Suprapubic skin (tissue), 4 donors: ENCODE measurements around the gene NOL11.

Experiments
- CTCF ChIP-seq, 2 donors: fragments of 200-600 bp in 1 of 2; fragments of 450-650 bp in 1 of 2; sonication (generic) in 1 of 2; IDR thresholded peaks; one replicate each; pipeline ENCODE4 v1.5.1; 2016 to 2019; ENCODE audit warnings: antibody characterized with exemption in 2 of 2, mild to moderate bottlenecking in 1 of 2, moderate library complexity in 1 of 2
- EP300 ChIP-seq: sonication (generic); formaldehyde crosslinking; IDR thresholded peaks from one replicate; pipeline ENCODE4 v1.6.1; 2017; ENCODE audit warnings: antibody characterized with exemption
- POLR2A ChIP-seq, 2 donors: fragments of 450-650 bp; IDR thresholded peaks; one replicate each; pipeline ENCODE4 v1.6.1; 2017; ENCODE audit warnings: antibody characterized with exemption in 2 of 2, mild to moderate bottlenecking in 2 of 2, moderate library complexity in 2 of 2
- POLR2AphosphoS5 ChIP-seq, 3 donors: sonication (generic); formaldehyde crosslinking; IDR thresholded peaks; one replicate each; pipeline ENCODE4 v1.6.1; 2017; ENCODE audit warnings: antibody characterized with exemption in 3 of 3

GRCh38 chr17:67700037-67700724 is 17.6 kb upstream of the NOL11 start:
- no peak for TF ChIP-seq CTCF (IDR thresholded peaks at IDR 0.05)
- TF ChIP-seq EP300, result no peak
- no peak for TF ChIP-seq POLR2AphosphoS5 (IDR thresholded peaks at IDR 0.05)
- no peak for TF ChIP-seq POLR2A (IDR thresholded peaks at IDR 0.05)
